Measurements from ENCODE around the gene PLCE1. TPM values are rescaled to one million over a fixed set of nuclear protein-coding genes. Genes with fewer than 3 reads are reported as not detected.

The PLCE1 gene
- total and polyA plus RNA-seq, 2 of the 4 experiments (the other 2 are of a cell fraction), result 2.2 to 4.5 TPM

- no peak overlapping the region for H2BK5ac ChIP-seq (ENCODE audit: low read depth, low read length, poor library complexity, severe bottlenecking)
- no peak overlapping the region for H2AFZ ChIP-seq (replicated peaks; ENCODE audit: low read length, poor library complexity)
- ChIA-PET POLR2A (ENCODE audit: unreplicated experiment) (no interaction called here), CTCF (no interaction called here)
- no peak overlapping the region for H4K8ac ChIP-seq (ENCODE audit: low read depth in 2 of 2, low read length in 2 of 2)
- no peak overlapping the region for H3K4me2 ChIP-seq (ENCODE audit: low read depth, low read length)
- dilution Hi-C loops (cut with HindIII; ENCODE audit: low sequenced_read_pairs, unreplicated experiment), result no loop called here
- TF ChIP-seq NFE2L2 (IDR thresholded peaks at IDR 0.05; ENCODE audit: low read depth, low read length), result no peak
- no peak for TF ChIP-seq POLR2A (IDR thresholded peaks at IDR 0.05; ENCODE audit: low read depth, low read length)
- no peak for TF ChIP-seq RFX5 (IDR thresholded peaks at IDR 0.05; ENCODE audit: low read depth, low read length)
- no peak for TF ChIP-seq FOS (IDR thresholded peaks at IDR 0.05; ENCODE audit: low read depth, low read length)
- no peak for TF ChIP-seq MAFK (IDR thresholded peaks at IDR 0.05; ENCODE audit: low read depth, low read length)
- no peak for TF ChIP-seq SMC3 (IDR thresholded peaks at IDR 0.05; ENCODE audit: low read depth, low read length)
- no peak for TF ChIP-seq CEBPB (IDR thresholded peaks at IDR 0.05; ENCODE audit: low read depth, low read length)
- TF ChIP-seq MAZ (IDR thresholded peaks at IDR 0.05; ENCODE audit: borderline replicate concordance, low read depth, low read length), result no peak
- H3K9me1 ChIP-seq (ENCODE audit: insufficient read depth, low read length), result 0 out of 2 replicates have a peak, but pooled peaks cover 3% of the 10 kb centered on the region
- no peak overlapping the region for H2AK5ac ChIP-seq (ENCODE audit: low read depth, low read length)
- no peak overlapping the region for H3K18ac ChIP-seq (ENCODE audit: low read depth, low read length)
- no TSS peak for BruUV-seq (replicated peaks)
- H4K5ac ChIP-seq (ENCODE audit: low read depth, low read length), result no peak overlapping the region
- no peaks in the 10 kb centered on the region for H3K36me3 ChIP-seq (ENCODE audit: control insufficient read depth, insufficient read depth, low read length)
- no peak overlapping the region for H3K14ac ChIP-seq (replicated peaks; ENCODE audit: low read depth, low read length)
- ATAC-seq (ENCODE audit: low read depth) (no peak), DNase-seq (no peak)
- intact Hi-C loops (cut with micrococcal nuclease), result no loop called here
- no peak overlapping the region for H2BK120ac ChIP-seq (ENCODE audit: low read depth, low read length)
- in situ Hi-C loops (cut with MboI; ENCODE audit: low sequenced_read_pairs), result no loop called here
- H2BK20ac ChIP-seq (ENCODE audit: low read depth, low read length), result no peak overlapping the region
- H3K4me3 ChIP-seq (ENCODE audit: insufficient read depth, low read depth, low read length), result no peak overlapping the region
- no peak overlapping the region for H3K4ac ChIP-seq (ENCODE audit: low read depth, low read length)
- no peak overlapping the region for H3K23ac ChIP-seq (ENCODE audit: low read depth, low read length)
- no peak overlapping the region for H2AK9ac ChIP-seq (replicated peaks; ENCODE audit: low read depth, low read length, poor library complexity)
- H3K27ac ChIP-seq (ENCODE audit: insufficient read depth, low read length), result no peak overlapping the region
- no peaks in the 10 kb centered on the region for H3K79me1 ChIP-seq (ENCODE audit: low read depth in 1 of 2, low read length in 2 of 2)
- no peak overlapping the region for H4K91ac ChIP-seq (ENCODE audit: insufficient read depth, low read depth, low read length)
- H3K4me1 ChIP-seq (ENCODE audit: control insufficient read depth, insufficient read depth, low read length), result peaks cover 2% of the 10 kb centered on the region; the same call in 1 of the 2 replicates
- no CpG with 5 or more reads among the region's 1 CpG for WGBS, 2 experiments (ENCODE audit: extremely low coverage in 2 of 2, insufficient read length in 1 of 2)
- H3K9ac ChIP-seq (ENCODE audit: low read depth, low read length), result no peak overlapping the region
- no peak overlapping the region for H3K56ac ChIP-seq (ENCODE audit: extremely low read depth, insufficient read depth, low read length)
- no peak overlapping the region for H2BK15ac ChIP-seq (ENCODE audit: low read depth, low read length)
- H3K27me3 ChIP-seq (ENCODE audit: control insufficient read depth, insufficient read depth, low read length), result no peaks in the 10 kb centered on the region
- H4K20me1 ChIP-seq (ENCODE audit: insufficient read depth, low read length), result no peaks in the 10 kb centered on the region
- no peaks in the 10 kb centered on the region for H3K9me3 ChIP-seq (ENCODE audit: control insufficient read depth, insufficient read depth, low read length)
Measured at GRCh38 chr10:94036766-94037033, 43.0 kb downstream of the PLCE1 start.
